ENCODE data around the gene PRR23C.

DNA sequence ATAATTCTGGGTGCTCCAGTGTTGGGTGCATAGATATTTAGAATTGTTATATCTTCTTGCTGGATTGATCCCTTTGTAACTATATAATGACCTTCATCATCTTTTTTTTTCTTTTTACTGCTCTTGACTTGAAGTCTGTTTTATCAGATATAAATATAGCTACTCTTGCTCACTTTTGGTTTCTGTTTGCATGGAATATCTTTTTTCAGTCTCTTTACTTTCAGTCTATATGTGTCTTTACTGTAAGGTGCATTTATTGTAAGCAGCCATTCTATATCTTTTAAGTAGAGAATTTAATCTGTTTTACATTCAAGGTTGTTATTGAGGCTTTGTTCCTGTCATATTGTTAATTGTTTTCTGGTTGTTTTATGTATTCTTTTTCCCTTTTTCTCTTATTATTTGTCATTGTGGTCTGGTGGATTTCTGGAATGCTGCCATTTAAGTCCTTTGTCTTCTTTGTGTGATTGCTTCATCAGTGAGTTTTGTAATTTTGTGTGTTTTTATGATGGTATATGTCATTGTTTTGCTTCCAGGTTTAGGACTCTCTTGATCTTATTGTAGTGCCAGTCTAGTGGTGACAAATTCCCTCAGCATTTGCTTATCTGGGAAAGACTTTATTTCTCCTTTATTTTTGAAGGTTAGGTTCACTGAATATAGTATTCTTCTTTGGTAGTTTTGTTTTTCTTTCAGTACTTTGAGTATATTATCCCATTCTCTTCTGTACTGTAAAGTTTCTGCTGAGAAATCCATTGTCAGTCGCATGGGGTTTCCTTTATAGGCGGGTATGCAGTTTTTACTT is 8.3 kb upstream of the PRR23C start:
- TF ChIP-seq CTCF (conservative IDR thresholded peaks at IDR 0.05 in 1 of 2, IDR thresholded peaks at IDR 0.05 in 1 of 2; ENCODE audit: low read depth in 1 of 2, low read length in 2 of 2) (no peak), EZH2 (IDR thresholded peaks at IDR 0.05; ENCODE audit: low read length, missing control alignments) (no peak)

Data from fibroblast of lung (primary cell).